ENCODE results near the gene RPS18. TPM values are rescaled to one million over a fixed set of nuclear protein-coding genes. Genes with fewer than 3 reads are reported as not detected.

The RPS18 gene
- total and polyA plus RNA-seq, 9 of the 15 experiments (the other 6 are each of a cell fraction or from before 2014, with no cell fraction given), result 5,023 to 17,516 (median 8,131) TPM

GRCh38 chr6:33289784-33290315, 18.0 kb downstream of the RPS18 start (continued):
- TF ChIP-seq ARID3B (CRISPR knock-in tag; IDR thresholded peaks at IDR 0.05; ENCODE audit: borderline replicate concordance) (no peak), SIN3B (IDR thresholded peaks at IDR 0.05; ENCODE audit: low read depth) (no peak), LCOR (CRISPR knock-in tag; IDR thresholded peaks at IDR 0.05) (no peak), ZNF444 (CRISPR knock-in tag; IDR thresholded peaks at IDR 0.05) (no peak), ZBTB40 (IDR thresholded peaks at IDR 0.05) (no peak), ZBTB40 (CRISPR knock-in tag; IDR thresholded peaks at IDR 0.05) (no peak), HMGXB4 (CRISPR knock-in tag; IDR thresholded peaks at IDR 0.05) (peak; percentile 54; the same call in 1 of the 2 replicates), ZBTB17 (CRISPR knock-in tag; IDR thresholded peaks at IDR 0.05) (no peak), BRD9 (IDR thresholded peaks at IDR 0.05; ENCODE audit: low read depth, partially characterized antibody) (no peak), ZBTB7A (IDR thresholded peaks at IDR 0.05; ENCODE audit: borderline replicate concordance, control insufficient read depth, low read depth, low read length) (0 out of 2 replicates have a peak, but pooled peaks have one; percentile 5), DACH1 (IDR thresholded peaks at IDR 0.05; ENCODE audit: partially characterized antibody) (no peak), KDM5B (IDR thresholded peaks at IDR 0.05; ENCODE audit: insufficient replicate concordance, low read depth, low read length) (peak; percentile 60), GABPB2 (CRISPR knock-in tag; conservative IDR thresholded peaks at IDR 0.05) (no peak), POLR2A (conservative IDR thresholded peaks at IDR 0.05) (peak; percentile 2; the same call in 1 of the 2 replicates), IFI16 (CRISPR knock-in tag; IDR thresholded peaks at IDR 0.05) (no peak)

Data from K562 (cell line).